ENCODE data around the gene TTC7B. TPM values are rescaled to one million over a fixed set of nuclear protein-coding genes. Genes with fewer than 3 reads are reported as not detected.
"Not testable (repeated sequence)": the region's sequence is repeated elsewhere in the genome, so short reads cannot be mapped to it uniquely, and the experiment has no call there.

The TTC7B gene, protein sequence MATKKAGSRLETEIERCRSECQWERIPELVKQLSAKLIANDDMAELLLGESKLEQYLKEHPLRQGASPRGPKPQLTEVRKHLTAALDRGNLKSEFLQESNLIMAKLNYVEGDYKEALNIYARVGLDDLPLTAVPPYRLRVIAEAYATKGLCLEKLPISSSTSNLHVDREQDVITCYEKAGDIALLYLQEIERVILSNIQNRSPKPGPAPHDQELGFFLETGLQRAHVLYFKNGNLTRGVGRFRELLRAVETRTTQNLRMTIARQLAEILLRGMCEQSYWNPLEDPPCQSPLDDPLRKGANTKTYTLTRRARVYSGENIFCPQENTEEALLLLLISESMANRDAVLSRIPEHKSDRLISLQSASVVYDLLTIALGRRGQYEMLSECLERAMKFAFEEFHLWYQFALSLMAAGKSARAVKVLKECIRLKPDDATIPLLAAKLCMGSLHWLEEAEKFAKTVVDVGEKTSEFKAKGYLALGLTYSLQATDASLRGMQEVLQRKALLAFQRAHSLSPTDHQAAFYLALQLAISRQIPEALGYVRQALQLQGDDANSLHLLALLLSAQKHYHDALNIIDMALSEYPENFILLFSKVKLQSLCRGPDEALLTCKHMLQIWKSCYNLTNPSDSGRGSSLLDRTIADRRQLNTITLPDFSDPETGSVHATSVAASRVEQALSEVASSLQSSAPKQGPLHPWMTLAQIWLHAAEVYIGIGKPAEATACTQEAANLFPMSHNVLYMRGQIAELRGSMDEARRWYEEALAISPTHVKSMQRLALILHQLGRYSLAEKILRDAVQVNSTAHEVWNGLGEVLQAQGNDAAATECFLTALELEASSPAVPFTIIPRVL
- total RNA-seq = 9.3 and 10.3 TPM in 2 replicates

DNA sequence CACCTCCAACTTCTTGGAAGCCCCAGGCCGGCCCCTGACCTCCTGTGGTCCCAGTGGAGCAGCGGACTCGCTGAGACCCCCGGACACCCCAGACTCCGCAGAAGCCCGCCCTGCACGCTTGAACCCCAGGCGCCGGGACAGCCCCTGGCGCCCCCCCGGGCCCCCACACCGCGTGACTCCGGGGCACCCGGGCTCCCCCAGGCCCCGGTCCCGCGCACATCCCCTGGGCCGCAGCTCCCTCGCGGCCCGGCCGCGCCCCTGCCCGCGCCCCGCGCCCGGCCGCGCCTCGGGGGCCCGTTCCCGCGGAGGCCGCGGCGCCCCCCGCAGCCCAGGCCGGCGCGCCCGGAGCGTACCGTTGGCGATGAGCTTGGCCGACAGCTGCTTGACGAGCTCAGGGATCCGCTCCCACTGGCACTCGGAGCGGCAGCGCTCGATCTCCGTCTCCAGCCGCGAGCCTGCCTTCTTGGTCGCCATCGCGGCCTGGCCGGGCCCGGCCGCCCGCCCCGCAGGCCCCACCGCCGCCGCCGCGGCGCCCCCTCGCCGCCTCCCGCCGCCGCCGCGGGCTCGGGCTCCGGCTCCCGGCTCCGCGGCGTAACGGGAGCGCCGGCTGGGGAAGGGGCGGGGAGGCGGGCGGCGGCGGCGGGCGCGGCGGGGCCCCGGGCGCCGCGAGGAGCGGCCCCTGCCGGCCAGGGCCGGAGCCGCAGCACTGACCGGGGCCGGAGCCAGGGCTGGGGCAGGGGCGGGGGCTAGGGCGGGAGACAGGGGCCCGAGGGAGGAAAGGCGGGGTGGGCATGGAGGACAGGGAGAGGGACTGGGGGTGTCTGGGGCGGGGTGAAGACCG is at the start of gene TTC7B:
TSS of gene TTC7B (minus strand) at position 609 of the 841 bp plus-strand sequence. CDS start at position 474, 135 bp downstream.
- intact Hi-C loops (cut with micrococcal nuclease) = loop anchor here (1.0 kb wide), 1 partner anchor 12 kb away; no protein-coding TSS in a partner anchor

DNA sequence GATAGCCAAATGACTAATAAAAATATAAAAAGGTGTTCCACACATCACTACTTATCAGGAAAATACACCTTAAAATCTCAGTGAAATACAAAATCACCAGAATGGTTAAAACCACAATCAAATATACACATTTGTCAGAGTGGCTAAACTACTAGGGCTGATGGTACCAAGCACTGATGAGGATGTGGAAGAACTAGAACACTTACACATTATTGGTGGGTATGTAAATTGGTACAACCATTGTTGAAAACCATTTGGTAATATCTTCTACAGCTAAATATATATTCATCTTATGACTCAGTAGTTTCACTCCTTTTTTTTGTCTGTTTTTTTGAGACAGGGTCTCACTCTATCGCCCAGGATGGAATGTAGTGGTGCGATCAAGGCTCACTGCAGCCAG is 48.5 kb upstream of the TTC7B start:
- intact Hi-C loops (cut with micrococcal nuclease) = no loop called here

DNA sequence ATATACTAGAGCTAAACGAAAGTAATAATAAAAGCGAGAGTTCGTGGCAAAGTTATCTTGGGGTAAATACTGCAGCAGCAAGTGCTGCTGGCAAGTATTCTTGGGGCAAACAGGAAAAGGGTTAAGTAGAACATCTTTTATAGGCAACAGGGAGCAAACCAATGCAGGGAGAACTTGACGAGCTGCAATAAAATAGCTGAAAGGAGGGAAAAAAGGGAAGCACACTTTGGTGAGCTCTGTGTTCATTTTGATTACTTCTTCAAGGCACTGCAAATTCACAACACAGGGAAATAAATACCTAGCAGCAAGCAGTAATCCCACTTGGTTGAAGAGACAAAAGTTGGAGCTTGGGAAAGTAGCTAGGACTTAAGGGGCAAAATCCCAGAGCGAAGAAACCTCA is 42.3 kb upstream of the TTC7B start:
- intact Hi-C loops (cut with micrococcal nuclease) = no loop called here

DNA sequence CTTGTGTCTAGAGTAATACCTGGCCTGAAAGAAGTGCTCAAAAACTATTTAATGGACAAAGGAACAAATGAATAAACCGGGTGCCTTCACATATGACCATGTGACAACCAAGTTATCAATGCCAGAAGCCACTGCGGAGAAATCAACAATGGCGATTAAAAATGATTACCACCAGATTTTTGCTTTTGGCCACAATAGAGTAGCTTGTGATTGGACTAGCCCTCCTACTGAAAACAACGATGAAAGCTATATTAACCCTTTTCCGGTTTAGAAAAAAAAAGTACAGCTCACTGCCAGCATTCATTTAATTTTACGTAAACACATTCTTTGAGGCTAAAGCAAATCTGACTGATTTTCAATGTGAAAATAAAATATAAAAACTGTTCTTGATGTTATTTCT is 41.6 kb upstream of the TTC7B start:
- intact Hi-C loops (cut with micrococcal nuclease) = no loop called here

DNA sequence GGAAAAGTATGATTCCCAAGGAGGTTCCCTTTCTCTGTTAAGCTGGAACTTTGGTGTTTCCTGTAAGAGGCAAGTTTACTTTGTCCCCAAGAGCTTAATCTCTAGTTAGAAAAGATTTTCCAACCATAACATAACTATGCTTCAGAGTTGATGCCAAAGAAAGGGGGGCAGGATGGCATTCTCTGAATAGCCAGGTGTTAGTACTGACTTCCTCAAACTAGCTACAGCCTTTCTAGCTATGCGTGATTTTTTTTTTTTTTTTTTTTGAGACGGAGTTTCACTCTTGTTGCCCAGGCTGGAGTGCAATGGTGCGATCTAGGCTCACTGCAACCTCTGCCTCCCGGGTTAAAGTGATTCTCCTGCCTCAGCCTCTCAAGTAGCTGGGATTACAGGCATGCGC is 39.9 kb upstream of the TTC7B start:
- intact Hi-C loops (cut with micrococcal nuclease) = not testable (repeated sequence)

DNA sequence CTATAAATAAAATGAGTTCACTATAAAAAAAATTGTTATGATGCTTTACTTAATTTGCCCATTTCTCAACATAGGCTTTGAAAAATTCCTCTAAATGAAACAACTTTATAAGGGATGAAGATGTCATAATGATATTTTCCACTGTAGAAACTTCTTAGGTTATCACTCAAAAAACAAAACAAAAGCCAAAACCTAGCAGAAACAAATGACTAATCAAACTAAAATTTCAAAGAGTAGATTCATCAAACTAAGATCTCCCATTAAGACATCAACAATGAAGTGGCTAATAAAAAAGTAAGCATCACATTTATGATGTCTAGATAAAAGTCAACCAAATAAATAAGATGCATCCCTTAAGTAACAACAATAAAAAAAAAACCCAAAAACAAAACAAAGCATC is 36.9 kb upstream of the TTC7B start:
- intact Hi-C loops (cut with micrococcal nuclease) = no loop called here

DNA sequence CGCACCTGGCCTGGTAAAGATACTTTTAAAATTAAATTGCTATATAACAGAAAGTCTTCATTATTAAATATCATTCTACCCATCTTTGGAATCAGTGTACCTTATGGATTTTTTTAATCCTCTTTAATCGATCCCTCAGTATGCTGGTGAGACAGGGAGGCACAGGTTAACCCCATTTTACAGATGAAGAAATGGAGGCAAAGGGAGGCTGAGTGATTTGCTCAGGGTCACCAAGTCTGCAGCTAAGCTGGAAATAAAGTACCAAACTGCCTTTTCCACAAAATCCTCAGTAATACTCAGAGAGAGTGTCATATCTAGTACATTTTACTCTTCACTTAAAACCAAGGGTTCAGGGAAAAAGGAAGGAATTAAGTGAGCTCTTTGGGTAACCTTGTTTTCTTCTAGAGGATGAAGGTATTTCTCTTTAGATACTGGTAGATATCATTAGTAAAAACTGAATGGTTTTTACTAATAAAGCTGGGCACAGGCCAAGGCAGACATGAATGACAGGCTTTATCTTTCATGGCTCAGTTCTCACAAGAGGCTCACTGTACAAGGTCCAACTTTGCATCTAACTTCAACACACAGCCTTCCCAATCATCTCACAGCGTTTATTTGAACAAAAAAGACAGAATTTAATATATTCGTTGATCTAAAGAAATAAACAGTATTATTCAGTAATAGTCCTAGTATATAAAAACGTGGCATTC is 35.3 kb upstream of the TTC7B start:
- intact Hi-C loops (cut with micrococcal nuclease) = no loop called here

DNA sequence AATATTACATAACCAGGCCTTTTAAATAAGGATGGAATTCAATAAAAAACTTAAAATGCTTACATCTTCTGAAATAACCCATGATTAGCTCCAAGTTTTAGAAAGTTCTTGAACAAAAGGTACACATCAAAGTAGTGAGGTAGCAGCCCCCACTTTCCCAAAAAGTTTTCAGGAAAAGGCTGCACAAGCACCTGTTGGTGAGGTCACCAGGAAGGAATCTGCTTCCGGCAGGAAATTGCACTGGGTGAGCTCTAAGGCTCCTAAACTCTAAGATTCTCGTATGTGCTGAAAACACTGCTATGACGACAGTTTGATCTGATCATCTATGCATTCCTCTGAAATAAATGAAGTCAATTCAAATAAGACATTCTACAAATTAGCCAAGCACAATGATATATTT is 34.3 kb upstream of the TTC7B start:
- intact Hi-C loops (cut with micrococcal nuclease) = no loop called here

DNA sequence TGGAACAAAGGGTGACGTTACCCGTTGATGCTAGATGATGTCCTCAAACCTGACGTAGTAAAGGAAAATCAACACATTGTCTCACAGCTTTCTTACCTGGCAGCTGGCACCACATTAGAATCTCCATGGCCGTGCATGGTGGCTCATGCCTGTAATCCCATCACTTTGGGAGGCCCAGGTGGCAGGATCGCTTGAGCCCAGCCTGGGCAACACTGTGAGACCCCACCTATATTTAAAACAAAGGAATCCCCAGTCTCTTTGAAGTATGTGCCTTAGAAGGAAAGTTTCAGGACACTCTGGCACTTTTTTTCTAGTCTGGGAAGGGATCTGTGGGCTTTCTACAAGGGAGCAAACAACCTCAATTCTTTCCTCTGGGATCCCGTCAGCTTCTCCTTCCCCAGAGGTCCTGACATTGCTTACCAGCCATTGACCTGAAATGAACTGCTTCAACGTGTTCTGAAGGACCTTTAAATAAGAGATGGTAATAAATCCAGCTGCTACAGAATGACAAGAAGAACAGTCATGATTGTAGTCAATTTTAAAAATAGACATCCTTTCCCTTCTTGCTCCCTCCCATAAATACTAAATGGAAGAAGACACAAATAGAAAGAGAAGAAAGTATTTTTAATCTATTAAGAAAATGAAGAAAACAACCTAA is 33.7 kb upstream of the TTC7B start:
- intact Hi-C loops (cut with micrococcal nuclease) = no loop called here

DNA sequence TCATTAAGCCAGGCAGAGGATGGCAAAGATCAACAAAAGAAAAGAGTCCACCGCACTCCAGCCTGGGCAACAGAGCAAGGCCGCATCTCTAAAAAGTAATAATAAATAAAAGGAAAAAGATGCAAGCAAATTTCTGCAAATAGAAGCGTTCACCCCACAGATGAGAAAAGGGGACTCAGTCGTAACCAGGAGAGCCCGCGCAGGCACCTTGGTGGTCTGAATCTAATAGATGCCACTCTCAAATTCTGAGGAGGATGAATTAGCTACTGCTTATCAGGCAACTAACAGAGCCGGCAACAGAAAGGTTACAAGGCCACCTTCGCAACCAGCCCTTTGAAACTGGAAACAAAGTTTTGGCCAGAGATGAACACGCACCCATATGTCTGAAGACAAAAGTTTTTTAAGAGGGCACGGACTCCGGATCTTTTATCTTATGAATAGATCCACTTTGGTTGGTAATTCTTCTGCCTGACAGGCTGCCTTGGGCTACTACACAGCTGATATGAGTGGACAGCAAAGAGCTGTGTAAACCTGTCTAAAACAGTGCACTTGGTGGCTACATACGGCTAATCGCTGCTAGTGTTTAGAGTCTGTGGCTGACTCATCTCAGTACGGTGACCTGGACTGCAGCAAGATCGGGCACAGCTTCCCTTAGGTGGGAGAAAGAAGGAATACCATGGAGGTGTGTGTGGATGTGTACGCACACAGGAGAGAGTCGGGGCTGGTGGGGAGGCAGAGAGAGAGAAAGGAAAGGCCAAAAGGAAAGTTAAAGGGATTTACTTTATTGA is 32.9 kb upstream of the TTC7B start:
- intact Hi-C loops (cut with micrococcal nuclease) = no loop called here

DNA sequence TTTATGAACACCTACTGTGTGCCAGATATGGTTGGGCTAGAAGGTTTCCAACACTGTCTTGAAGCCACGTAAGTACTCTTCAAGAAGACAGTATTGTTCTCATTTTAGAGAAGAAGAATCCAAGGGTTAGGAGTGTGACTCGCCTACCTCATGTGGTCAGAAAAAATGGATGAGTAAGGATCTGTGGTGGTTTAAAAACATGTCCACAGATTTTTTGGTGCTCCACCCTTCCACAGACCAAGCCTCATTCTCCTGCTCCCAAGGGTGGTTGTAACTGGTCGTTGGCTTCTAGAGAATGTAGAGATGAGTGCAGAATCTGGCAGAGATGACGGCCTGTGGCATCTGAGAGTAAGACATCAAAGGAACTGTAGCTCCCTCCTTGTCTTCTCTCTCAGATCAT is 30.3 kb upstream of the TTC7B start:
- intact Hi-C loops (cut with micrococcal nuclease) = no loop called here

DNA sequence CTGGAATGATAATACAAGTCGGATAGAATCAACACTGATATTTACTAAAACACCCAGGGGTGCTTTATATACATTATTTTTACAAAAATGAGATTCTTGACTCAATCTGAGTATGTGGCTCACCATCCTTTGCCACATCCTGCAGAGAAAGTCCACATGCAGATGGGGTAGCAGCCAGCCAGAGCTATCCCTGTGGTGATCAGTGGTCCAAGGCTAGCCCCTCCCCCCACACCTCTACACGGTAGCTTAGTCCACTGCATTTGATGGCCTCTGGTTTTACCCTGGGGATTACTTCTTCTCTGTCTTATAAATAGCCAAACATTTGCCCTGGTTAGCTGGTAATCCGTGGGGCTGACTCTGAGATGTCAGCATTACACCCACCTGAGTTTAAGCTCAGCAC is 28.1 kb upstream of the TTC7B start:
- intact Hi-C loops (cut with micrococcal nuclease) = no loop called here

DNA sequence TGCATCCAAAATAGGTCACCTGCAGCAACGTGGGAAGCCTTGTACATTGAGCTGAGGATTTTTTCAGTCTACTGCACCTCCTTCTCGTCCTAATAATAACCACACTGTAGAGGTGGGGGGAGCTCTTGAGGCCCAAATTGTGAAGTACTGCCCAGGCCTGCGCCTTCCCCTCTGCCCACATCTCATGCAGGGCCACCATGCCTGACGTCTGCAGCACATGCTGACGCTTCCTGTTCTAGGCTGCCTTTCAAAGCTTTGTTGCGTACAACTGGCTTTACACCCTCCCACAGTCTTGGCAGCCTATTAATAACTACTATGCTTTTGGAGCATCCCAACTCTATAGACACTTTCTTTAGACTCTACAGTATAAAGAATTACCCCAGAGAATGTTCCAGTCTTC is 26.5 kb upstream of the TTC7B start:
- intact Hi-C loops (cut with micrococcal nuclease) = no loop called here

DNA sequence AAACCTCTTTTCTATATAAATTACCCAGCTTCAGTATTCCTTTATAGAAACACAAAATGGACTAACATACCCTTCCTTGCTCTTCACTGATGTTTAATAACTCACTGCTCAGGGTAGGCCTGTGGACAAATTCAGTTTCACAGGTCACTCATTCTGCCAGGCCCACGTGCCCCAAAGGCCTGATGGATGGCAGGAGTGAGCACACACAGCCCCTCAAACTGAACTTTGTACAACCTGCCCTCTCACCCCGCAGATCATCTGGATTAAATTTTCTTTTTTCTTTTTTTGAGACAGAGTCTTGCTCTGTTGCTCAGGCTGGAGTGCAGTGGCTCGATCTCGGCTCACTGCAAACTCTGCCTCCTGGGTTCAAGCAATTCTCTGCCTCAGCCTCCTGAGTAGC is 24.4 kb upstream of the TTC7B start:
- intact Hi-C loops (cut with micrococcal nuclease) = not testable (repeated sequence)

DNA sequence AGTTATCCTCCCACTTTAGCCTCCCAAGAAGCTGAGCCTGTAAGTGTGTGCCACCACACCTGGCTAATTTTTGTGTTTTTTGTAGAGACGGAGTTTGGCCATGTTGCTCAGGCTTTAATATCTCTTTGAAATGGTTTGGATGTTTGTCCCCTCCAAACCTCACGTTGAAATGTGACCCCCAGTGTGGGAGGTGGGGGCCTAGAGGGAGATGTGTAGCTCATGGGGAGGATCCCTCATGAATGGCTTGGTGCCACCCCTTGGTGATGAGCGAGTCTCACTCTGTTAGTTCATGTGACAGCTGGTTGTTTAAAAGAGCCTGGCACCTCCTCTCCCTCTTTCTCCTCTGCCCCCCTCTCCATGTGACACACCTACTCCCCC is 23.6 kb upstream of the TTC7B start:
- intact Hi-C loops (cut with micrococcal nuclease) = no loop called here

DNA sequence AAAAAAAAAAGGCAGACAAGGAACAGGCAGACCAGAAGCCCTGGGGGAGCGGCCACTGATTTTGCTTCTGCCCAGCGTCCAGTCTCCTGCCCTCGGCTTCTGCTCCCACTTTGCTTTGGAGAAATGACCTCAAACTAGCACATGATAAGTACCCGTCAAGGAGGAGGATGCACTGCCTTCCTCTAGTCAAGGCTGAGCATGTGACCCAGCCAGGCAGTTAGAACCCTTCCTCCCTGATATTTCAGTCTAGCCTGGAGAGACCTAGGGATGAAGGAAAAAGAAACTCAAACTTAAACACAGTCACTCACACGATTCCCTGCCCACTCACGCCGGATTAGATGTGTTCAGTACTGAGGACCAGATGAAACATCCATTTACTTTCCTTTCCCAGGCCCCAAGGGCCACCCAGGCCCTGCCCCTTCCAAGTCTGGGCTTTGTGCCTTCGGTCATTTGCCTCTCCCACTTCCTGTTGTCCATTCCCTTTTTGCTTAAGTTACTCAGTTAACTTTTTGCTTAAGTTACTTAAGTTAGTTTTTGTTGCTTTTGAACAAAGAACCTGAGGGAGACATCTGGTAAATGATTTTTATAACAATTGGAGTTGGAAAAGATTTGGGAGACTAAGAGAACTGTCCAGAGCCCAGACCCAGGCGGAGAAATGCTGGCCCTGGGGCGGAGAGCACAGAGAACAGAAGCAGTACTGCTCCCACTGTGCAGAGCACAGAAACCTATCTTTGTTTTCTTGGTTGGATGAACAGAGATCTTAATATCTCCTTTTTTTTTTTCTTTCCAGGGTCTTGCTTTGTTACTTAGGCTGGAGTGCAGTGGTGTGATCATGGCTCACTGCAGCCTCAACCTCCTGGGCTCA is 23.0 kb upstream of the TTC7B start:
- intact Hi-C loops (cut with micrococcal nuclease) = no loop called here

DNA sequence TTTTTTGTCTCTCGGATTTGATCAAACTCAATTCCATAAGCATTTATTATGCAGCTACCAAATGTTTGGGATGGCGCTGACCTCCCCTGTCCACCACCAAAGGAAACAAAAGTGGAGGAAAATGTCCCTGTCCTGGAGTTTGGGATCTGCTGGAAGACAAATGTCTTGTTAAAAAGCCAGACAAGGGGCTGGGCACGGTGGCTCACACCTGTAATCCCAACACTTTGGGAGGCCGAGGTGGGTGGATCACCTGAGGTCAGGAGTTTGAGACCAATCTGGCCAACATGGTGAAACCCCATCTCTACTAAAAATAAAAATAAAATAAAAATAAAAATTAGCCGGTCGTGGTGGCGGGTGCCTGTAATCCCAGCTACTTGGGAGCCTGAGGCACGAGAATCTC is 22.3 kb upstream of the TTC7B start:
- intact Hi-C loops (cut with micrococcal nuclease) = not testable (repeated sequence)

DNA sequence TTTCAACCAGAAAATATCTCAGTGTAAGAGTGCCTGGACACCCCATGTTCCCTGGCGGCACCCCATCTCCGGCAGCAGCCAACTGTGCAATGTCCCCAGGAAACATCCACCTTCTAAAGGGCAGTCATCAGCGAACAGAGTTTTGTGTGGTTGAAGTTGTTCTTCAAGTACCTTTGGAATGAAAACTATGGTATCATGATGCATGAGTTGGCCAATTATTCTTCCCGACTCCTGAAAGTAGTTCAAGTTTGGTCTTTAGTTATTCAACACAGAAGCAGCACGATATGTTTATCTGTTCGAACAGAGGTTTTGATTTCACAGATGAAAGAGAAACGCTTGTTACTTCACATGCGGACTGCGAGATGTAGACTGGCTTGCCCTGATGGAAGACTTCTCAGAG is 21.1 kb upstream of the TTC7B start:
- intact Hi-C loops (cut with micrococcal nuclease) = no loop called here

DNA sequence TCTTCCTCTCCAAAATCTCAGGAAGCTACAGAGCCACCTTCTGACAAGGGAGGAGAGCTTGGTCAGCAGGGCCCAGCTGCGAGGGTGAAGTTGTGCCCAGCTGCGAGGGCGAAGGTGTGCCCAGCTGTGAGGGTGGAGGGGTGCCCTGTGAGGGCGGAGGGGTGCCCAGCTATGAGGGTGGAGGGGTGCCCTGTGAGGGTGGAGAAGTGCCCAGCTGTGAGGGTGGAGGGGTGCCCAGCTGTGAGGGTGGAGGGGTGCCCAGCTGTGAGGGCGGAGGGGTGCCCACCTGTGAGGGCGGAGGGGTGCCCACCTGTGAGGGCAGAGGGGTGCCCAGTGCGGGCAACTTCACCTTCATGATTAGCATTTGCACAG is 20.4 kb upstream of the TTC7B start:
- intact Hi-C loops (cut with micrococcal nuclease) = loop anchor here (1.0 kb wide), 1 partner anchor 8 kb away; no protein-coding TSS in a partner anchor
